ENCODE results near the gene ZFAND3. TPM values are rescaled to one million over a fixed set of nuclear protein-coding genes. Genes with fewer than 3 reads are reported as not detected.

ZFAND3 gene
- total RNA-seq, 1 donor from 2014 or later: 81.8 TPM

- no peak overlapping the region for H3K27ac ChIP-seq (replicated peaks)
- no peaks in the 10 kb centered on the region for H3K9me3 ChIP-seq (replicated peaks)
- H3K27me3 ChIP-seq (ENCODE audit: low read depth): no peaks in the 10 kb centered on the region
- intact Hi-C loops (cut with micrococcal nuclease): no loop called here
- H3K36me3 ChIP-seq: no peaks in the 10 kb centered on the region
- no peak overlapping the region for H3K4me3 ChIP-seq
- H3K4me1 ChIP-seq: no peaks in the 10 kb centered on the region
- no peak for DNase-seq
- TF ChIP-seq, protein P1, sequence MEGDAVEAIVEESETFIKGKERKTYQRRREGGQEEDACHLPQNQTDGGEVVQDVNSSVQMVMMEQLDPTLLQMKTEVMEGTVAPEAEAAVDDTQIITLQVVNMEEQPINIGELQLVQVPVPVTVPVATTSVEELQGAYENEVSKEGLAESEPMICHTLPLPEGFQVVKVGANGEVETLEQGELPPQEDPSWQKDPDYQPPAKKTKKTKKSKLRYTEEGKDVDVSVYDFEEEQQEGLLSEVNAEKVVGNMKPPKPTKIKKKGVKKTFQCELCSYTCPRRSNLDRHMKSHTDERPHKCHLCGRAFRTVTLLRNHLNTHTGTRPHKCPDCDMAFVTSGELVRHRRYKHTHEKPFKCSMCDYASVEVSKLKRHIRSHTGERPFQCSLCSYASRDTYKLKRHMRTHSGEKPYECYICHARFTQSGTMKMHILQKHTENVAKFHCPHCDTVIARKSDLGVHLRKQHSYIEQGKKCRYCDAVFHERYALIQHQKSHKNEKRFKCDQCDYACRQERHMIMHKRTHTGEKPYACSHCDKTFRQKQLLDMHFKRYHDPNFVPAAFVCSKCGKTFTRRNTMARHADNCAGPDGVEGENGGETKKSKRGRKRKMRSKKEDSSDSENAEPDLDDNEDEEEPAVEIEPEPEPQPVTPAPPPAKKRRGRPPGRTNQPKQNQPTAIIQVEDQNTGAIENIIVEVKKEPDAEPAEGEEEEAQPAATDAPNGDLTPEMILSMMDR (IDR thresholded peaks at IDR 0.05; ENCODE audit: borderline replicate concordance): no peak
These were observed 369.3 kb downstream of the ZFAND3 start for GRCh38 chr6:38188677-38189335.

DNA sequence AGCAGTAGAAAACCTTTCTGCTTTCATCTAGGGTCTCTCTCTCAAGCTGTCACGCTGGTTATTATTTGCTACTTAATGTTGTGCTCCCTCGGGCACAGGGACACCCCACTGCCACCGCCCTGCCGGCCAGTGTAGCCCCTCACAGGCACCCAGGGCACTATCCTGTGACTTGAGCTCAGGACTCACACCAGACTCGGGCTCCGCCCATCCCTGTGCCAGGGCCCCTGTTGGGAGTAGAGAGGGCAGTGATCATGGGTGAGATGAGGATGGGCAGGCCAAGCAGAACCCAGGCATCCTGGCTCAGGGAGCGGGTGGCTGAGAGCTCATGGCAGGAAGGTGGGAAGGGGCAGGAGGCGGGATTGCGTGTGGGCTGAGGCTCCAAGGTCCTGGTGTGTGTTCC, 371.9 kb downstream of the ZFAND3 start:
- no peak for DNase-seq
- H3K27me3 ChIP-seq (ENCODE audit: low read depth): no peaks in the 10 kb centered on the region
- no peaks in the 10 kb centered on the region for H3K9me3 ChIP-seq (replicated peaks)
- no peaks in the 10 kb centered on the region for H3K4me1 ChIP-seq
- H3K36me3 ChIP-seq: no peaks in the 10 kb centered on the region
- intact Hi-C loops (cut with micrococcal nuclease): no loop called here
- H3K4me3 ChIP-seq: no peak overlapping the region
- TF ChIP-seq, protein P1 (IDR thresholded peaks at IDR 0.05; ENCODE audit: borderline replicate concordance): no peak
- no peak overlapping the region for H3K27ac ChIP-seq (replicated peaks)

- DNase-seq: no peak
- intact Hi-C loops (cut with micrococcal nuclease): no loop called here
- no peak overlapping the region for H3K27ac ChIP-seq (replicated peaks)
These were observed 372.5 kb downstream of the ZFAND3 start for GRCh38 chr6:38192011-38192410.

GRCh38 chr6:38192487-38192886, 373.0 kb downstream of the ZFAND3 start:
- H3K36me3 ChIP-seq: no peaks in the 10 kb centered on the region
- H3K27me3 ChIP-seq (ENCODE audit: low read depth): no peaks in the 10 kb centered on the region
- intact Hi-C loops (cut with micrococcal nuclease): no loop called here
- no peak overlapping the region for H3K27ac ChIP-seq (replicated peaks)
- no peaks in the 10 kb centered on the region for H3K4me1 ChIP-seq
- H3K4me3 ChIP-seq: no peak overlapping the region
- H3K9me3 ChIP-seq (replicated peaks): no peaks in the 10 kb centered on the region
- TF ChIP-seq, protein P1 (IDR thresholded peaks at IDR 0.05; ENCODE audit: borderline replicate concordance): no peak
- DNase-seq: no peak

More at GRCh38 chr6:38192011-38192410, 372.5 kb downstream of the ZFAND3 start:
- no peaks in the 10 kb centered on the region for H3K36me3 ChIP-seq
- TF ChIP-seq, protein P1 (IDR thresholded peaks at IDR 0.05; ENCODE audit: borderline replicate concordance): no peak
- H3K4me1 ChIP-seq: no peaks in the 10 kb centered on the region
- H3K9me3 ChIP-seq (replicated peaks): no peaks in the 10 kb centered on the region
- H3K4me3 ChIP-seq: no peak overlapping the region
- no peaks in the 10 kb centered on the region for H3K27me3 ChIP-seq (ENCODE audit: low read depth)

GRCh38 chr6:38193051-38193450, 373.5 kb downstream of the ZFAND3 start:
- no peak overlapping the region for H3K4me3 ChIP-seq
- H3K27ac ChIP-seq (replicated peaks): no peak overlapping the region
- no peaks in the 10 kb centered on the region for H3K4me1 ChIP-seq
- no peak for DNase-seq
- H3K36me3 ChIP-seq: no peaks in the 10 kb centered on the region
- no peaks in the 10 kb centered on the region for H3K9me3 ChIP-seq (replicated peaks)
- TF ChIP-seq, protein P1 (IDR thresholded peaks at IDR 0.05; ENCODE audit: borderline replicate concordance): no peak
- no peaks in the 10 kb centered on the region for H3K27me3 ChIP-seq (ENCODE audit: low read depth)
- intact Hi-C loops (cut with micrococcal nuclease): no loop called here
